Measurements from ENCODE around the gene FUT1. TPM values are rescaled to one million over a fixed set of nuclear protein-coding genes. Genes with fewer than 3 reads are reported as not detected.

FUT1 gene
- polyA plus RNA-seq, 1 of the 3 experiments (the other 2 are of a cell fraction), result 0.08 TPM

DNA sequence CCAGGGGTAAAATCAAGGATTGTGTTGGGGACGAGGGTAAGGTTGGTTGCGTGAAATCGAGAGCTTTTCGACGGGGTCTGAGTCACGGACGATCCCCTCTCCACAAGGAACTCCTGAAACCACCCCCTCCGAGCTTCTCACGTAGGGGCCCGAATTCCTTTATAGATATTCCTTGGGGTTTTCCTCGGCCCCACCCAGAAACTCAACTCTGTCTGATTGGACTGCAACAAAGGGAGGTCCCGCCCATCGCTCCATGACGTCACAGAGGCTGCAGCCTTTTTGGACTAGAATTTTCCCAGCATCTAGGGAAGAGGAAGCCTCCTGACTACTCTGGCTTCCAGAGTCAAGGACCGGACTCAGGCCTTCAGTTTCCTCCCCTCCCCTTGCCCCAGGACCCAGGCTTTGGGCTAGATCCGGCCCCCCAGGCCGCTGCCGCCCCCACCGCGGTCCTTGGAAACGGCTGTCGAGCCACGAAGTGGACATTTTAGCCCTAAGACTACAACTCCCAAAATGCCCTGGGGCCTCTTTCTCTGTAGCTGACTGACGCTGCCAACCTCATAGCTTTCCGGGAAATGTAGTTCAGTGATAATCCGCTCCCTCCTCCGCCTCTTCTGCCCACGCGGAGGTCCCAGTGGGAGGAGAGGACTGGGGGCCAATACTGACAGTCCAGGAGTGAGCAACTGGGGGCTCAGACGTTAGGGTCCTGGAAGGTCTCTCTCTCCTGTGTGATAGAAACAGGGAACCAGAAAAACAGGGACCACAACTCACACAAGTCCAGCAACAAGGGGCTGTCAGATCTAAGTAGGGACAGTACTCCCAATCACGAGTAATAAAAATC lies 5.5 kb downstream of the FUT1 start, which contains the start of gene IZUMO1:
Gene IZUMO1, minus strand, starts transcription at position 172 of the 838 bp plus-strand sequence. CDS start 1,050 bp downstream, outside the sequence.
- Histone ChIP-seq H3K9ac (peak within 1 kb of the TSS; percentile 48; the same call in 1 of the 2 replicates), H3K4me2 (peak within 1 kb of the TSS; percentile 59), H3F3A (replicated peaks; ENCODE audit: insufficient read depth) (no peaks in the 10 kb centered on the region), H3K79me2 (ENCODE audit: insufficient read depth) (no peaks in the 10 kb centered on the region), H3K27me3 (ENCODE audit: insufficient read depth) (no peaks in the 10 kb centered on the region), H3K9me3 (no peaks in the 10 kb centered on the region), H3K9me2 (no peaks in the 10 kb centered on the region), H3K36me3 (replicated peaks in 1 of 2; ENCODE audit: control insufficient read depth in 1 of 2, insufficient read depth in 2 of 2, low read length in 1 of 2) (no peaks in the 10 kb centered on the region), H2AFZ (ENCODE audit: low read depth) (peak within 1 kb of the TSS; percentile 80), H4K20me1 (ENCODE audit: insufficient read depth) (no peaks in the 10 kb centered on the region), H3K27ac (ENCODE audit: low read depth in 2 of 2, low read length in 1 of 2) (peak within 1 kb of the TSS; percentile 29 to 80; a peak in 3 of 4 replicates), H3K4me3 (ENCODE audit: low read depth in 2 of 2, low read length in 1 of 2) (peak within 1 kb of the TSS; percentile 60 to 61), H3K4me1 (ENCODE audit: control insufficient read depth in 1 of 2, insufficient read depth in 2 of 2, low read depth in 1 of 2, low read length in 1 of 2) (no peaks in the 10 kb centered on the region; a peak in 1 of 4 replicates)
- ChIA-PET POLR2A (interaction anchor here (0.6 to 0.8 kb wide), 2 partner anchors 30 to 102 kb away, joined by 3 read pairs; no protein-coding TSS in a partner anchor), CTCF (interaction anchor here (0.7 to 1.2 kb wide), 3 partner anchors 33 to 71 kb away, joined by 3 to 4 read pairs (median 3); no protein-coding TSS in a partner anchor)
- peak; percentile 89 for DNase-seq
- TF ChIP-seq EP300 (IDR thresholded peaks at IDR 0.05; ENCODE audit: borderline replicate concordance in 1 of 2, low read depth in 1 of 2, low read length in 1 of 2), result no peak
- TF ChIP-seq YY1 (IDR thresholded peaks at IDR 0.05; ENCODE audit: low read depth), result peak; percentile 38; the same call in 1 of the 2 replicates
- peak; percentile 75 for TF ChIP-seq CHD2 (IDR thresholded peaks at IDR 0.05; ENCODE audit: low read length, partially characterized antibody)
- TF ChIP-seq MXI1 (IDR thresholded peaks at IDR 0.05; ENCODE audit: low read depth, low read length), result peak; percentile 26; the same call in 1 of the 2 replicates
- TF ChIP-seq RFX5 (IDR thresholded peaks at IDR 0.05; ENCODE audit: low read length), result peak; percentile 62; the same call in 1 of the 2 replicates
- 30% methylated on average over 29 of the region's 31 CpGs for WGBS (ENCODE audit: low lambda C conversion rate)

DNA sequence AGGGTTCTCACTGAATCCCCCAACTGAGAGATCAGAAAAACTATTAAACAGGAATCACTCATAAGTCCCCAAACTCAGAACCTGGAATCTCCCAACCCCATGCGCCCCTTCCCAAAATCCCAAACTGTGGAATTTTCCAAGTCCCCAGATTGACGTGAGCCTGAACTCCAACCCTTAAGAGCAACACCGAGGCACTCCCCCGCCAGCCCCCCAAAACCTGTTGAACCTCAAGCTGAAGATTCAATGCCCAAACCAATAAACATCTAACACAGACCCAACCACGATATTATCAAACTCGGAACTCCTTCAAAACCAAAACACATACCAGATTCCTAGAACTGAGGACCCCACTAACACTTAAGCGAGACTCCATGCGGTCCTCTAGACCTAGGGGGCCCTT lies 6.3 kb downstream of the FUT1 start:
- H3K36me3 ChIP-seq (replicated peaks in 1 of 2; ENCODE audit: control insufficient read depth in 1 of 2, insufficient read depth in 2 of 2, low read length in 1 of 2), result no peaks in the 10 kb centered on the region
- H4K20me1 ChIP-seq (ENCODE audit: insufficient read depth), result no peaks in the 10 kb centered on the region
- H3K27ac ChIP-seq (ENCODE audit: low read depth in 2 of 2, low read length in 1 of 2), result no peak overlapping the region
- no peak for DNase-seq
- no peaks in the 10 kb centered on the region for H3K9me3 ChIP-seq
- no peak overlapping the region for H3K4me2 ChIP-seq
- peak overlapping the region; percentile 80; the same call in 1 of the 2 replicates for H2AFZ ChIP-seq (ENCODE audit: low read depth)
- no peaks in the 10 kb centered on the region for H3K79me2 ChIP-seq (ENCODE audit: insufficient read depth)
- no peak overlapping the region for H3K9ac ChIP-seq
- no peaks in the 10 kb centered on the region; a peak in 1 of 4 replicates for H3K4me1 ChIP-seq (ENCODE audit: control insufficient read depth in 1 of 2, insufficient read depth in 2 of 2, low read depth in 1 of 2, low read length in 1 of 2)
- CTCF ChIA-PET, result interaction anchor here (0.7 to 1.2 kb wide), 2 partner anchors 34 to 70 kb away, joined by 3 read pairs; no protein-coding TSS in a partner anchor
- WGBS (ENCODE audit: low lambda C conversion rate), result 92% methylated on average over 8 of the region's 8 CpGs
- TF ChIP-seq FOXM1 (IDR thresholded peaks at IDR 0.05; ENCODE audit: low read depth) (no peak), JUND (IDR thresholded peaks at IDR 0.05) (no peak)
- TF ChIP-seq, protein P1, sequence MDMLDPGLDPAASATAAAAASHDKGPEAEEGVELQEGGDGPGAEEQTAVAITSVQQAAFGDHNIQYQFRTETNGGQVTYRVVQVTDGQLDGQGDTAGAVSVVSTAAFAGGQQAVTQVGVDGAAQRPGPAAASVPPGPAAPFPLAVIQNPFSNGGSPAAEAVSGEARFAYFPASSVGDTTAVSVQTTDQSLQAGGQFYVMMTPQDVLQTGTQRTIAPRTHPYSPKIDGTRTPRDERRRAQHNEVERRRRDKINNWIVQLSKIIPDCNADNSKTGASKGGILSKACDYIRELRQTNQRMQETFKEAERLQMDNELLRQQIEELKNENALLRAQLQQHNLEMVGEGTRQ (IDR thresholded peaks at IDR 0.05; ENCODE audit: borderline replicate concordance, low read depth, low read length), result no peak
- H3K9me2 ChIP-seq, result no peaks in the 10 kb centered on the region
- H3F3A ChIP-seq (replicated peaks; ENCODE audit: insufficient read depth), result no peaks in the 10 kb centered on the region
- POLR2A ChIA-PET, result no interaction called here
- H3K27me3 ChIP-seq (ENCODE audit: insufficient read depth), result no peaks in the 10 kb centered on the region
- no peak overlapping the region for H3K4me3 ChIP-seq (ENCODE audit: low read depth in 2 of 2, low read length in 1 of 2)
